ENCODE results near the gene CD300LD.

Gene CD300LD

DNA sequence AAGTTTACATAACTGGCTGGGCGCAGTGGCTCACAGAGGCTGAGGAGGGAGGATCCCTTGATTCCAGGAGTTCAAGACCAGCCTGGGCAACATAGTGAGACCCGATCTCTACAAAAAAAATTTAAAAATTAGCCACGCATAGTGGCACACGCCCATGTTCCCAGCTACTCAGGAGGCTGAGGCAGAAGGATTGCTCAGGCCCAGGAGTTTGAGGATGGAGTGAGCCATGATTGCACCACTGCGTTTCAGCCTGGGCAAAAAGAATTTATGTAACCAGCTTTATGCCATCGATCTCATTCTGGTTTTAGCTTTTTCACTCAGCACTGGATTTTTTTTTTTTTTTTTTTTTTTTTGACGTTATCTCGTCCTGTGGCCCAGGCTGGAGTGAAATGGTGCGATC, 40.5 kb upstream of the CD300LD start:
- TF ChIP-seq, protein P1, sequence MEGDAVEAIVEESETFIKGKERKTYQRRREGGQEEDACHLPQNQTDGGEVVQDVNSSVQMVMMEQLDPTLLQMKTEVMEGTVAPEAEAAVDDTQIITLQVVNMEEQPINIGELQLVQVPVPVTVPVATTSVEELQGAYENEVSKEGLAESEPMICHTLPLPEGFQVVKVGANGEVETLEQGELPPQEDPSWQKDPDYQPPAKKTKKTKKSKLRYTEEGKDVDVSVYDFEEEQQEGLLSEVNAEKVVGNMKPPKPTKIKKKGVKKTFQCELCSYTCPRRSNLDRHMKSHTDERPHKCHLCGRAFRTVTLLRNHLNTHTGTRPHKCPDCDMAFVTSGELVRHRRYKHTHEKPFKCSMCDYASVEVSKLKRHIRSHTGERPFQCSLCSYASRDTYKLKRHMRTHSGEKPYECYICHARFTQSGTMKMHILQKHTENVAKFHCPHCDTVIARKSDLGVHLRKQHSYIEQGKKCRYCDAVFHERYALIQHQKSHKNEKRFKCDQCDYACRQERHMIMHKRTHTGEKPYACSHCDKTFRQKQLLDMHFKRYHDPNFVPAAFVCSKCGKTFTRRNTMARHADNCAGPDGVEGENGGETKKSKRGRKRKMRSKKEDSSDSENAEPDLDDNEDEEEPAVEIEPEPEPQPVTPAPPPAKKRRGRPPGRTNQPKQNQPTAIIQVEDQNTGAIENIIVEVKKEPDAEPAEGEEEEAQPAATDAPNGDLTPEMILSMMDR (IDR thresholded peaks at IDR 0.05), result no peak

DNA sequence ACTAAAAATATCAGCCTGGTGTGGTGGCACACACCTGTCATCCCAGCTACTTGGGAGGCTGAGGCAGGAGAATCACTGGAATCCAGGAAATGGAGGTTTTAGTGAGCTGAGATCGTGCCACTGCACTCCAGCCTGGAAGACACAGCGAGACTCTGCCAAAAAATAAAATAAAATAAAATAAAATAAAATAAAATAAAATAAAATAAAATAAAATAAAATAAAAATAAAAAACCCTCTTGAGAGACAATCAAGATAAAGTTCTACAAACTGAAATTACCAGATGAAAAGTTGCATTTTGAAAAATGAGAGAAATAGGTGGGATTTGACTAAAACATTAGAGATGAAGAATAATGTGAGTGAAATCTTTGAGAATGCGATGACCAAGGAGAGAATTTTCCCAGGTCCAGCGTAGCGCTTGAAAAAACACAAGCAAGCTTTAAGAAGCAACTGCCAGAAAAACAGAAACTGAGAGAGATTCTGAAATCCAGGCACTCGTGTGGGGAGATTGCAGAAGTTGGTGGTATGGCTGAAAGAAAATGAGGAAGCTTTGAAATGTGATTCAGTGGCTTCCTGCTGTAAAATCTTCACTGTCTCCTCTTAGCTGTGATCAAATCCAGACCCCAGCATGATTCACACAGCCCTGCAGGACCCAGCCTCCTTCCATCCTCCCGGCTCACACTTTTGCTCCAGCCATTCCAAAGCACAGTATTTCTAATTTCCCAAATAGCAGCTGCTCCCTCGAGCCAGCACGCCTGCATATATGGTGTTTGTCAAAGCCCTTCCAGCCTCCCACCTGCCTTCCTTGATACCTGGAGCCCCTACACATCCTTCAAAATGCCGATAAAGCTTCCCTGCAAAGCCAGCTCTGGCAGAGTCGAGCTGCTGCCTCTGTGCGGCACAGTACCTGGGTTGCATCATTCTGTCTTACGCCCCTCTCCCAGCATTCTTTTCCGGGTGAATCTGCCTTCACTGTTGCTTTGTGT, 39.7 kb upstream of the CD300LD start:
- TF ChIP-seq, protein P1 (IDR thresholded peaks at IDR 0.05), result no peak

DNA sequence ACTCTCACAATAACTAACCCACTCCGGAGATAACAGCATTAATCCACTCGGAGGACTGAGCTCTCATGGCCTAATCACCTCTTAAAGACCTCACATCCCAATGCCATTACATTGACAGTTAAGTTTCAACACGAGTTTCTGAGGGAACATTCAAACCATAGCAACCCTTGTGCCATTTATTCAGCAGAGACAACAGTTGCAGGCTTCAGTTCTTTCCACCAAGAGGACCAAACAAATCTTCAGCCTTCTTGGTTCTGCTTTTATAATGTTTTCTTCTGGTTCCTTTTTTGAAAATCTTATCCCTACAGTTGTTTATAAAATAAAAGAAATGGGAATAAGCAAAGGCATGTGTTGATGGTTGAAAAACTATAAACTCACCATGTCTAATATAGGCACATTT, 33.6 kb upstream of the CD300LD start:
- TF ChIP-seq, protein P1 (IDR thresholded peaks at IDR 0.05), result no peak

DNA sequence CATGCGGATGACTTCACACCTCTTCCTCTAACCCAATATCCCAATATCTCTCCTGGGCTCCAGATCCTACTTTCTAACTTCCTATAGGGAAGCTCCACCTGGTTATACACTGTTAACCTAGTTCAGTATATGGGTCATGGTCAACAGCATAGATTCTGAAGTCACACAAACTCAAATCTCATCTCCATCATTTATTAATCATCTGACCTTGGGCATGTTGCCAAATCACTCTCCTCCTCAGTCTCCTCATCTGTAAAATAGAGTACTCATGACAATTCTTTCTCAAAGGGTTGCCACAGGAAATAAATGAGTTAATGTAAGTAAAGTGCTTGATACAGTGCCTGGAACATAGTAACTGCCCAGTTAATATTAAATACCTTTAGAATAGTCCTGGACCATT, 32.0 kb upstream of the CD300LD start:
- TF ChIP-seq, protein P1 (IDR thresholded peaks at IDR 0.05), result no peak

DNA sequence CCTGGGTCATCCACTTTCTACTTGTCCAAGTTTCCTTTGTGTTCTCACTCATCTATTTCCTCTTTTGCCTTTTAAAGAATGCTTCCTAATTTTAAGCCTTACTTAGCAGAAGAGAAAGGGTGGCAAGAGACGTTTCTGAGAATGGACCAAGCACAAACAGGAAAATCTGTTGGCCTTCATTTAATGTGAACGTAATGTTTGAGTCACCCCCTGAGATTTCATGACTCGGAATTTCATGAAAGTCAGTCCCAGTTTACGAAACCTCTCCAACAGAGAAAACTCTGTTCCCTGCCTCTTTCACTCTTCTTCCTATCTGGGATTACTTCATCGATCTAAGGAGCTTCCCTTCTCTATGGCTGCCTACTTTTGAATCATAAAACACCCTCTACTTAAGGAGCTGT, 31.6 kb upstream of the CD300LD start, which contains the start of gene CD300E:
CD300E (minus strand) TSS at position 46 of the 401 bp plus-strand sequence. CDS start 117 bp downstream, outside the sequence.
- TF ChIP-seq, protein P1 (IDR thresholded peaks at IDR 0.05), result no peak

DNA sequence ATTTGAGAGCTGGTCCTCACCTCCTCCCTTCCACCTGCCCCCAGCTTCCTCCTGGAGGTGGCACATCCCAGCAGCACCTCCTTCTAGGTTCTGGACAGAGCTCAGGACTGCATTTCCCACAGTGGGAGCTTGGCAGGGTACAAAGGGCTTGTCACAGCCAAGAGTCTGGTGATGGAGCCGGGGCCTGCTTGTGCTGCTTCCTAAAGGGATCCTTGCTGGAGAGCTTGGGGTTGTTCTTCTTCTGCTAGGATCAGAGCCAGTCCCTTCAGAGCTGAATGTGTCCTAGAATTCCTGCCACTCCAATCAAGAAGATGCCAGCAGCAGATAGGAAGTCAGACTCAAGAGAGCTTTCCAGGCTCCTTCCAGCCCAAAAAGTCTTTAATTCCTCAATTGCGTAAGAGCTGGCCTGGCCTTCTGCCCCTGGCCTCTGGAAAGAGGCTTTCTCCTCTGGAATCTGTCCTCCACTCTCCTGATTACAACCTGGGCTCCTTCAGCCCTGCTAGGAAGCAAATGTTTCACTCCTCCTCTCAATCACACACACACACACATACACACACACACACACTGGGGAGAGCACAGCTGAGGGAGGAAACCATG, 27.1 kb upstream of the CD300LD start:
- TF ChIP-seq, protein P1 (IDR thresholded peaks at IDR 0.05), result no peak

DNA sequence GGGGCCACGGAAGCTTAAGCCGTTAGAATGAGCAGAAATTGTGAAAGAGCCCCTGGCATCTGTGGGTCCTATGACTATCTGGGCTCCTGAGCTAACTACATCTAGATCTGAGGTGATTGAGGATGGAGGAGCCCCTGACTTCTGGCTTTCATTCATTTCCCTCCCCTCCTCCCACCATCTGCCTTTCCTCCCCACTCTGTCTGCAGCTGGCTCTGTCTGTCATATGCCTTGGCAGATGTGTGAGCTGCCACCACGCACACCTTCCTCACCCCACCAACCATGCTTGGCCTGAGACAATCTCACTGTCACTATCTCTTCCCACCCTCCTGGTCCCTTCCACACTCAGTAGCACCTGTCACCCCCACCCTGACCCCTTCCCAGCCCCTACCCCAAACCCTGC, 26.4 kb upstream of the CD300LD start:
- TF ChIP-seq, protein P1 (IDR thresholded peaks at IDR 0.05), result no peak
